HG03565 (cell line): Measurements from ENCODE around the gene TMEM86A.
"Not testable (repeated sequence)": the region's sequence is repeated elsewhere in the genome, so short reads cannot be mapped to it uniquely, and the experiment has no call there.

Experiments used
- ATAC-seq: cut with Tn5 transposase; IDR thresholded peaks from one replicate; pipeline ENCODE4 v1.9.1; 2021; ENCODE audit warnings: mild to moderate bottlenecking, moderate library complexity; ENCODE audit not compliant: unreplicated experiment

Gene TMEM86A

GRCh38 chr11:18698341-18699268 is at the start of gene TMEM86A:
TSS of gene TMEM86A (plus strand) at chr11:18698779. CDS start at chr11:18698887, 108 bp downstream.
- peak; percentile 94 for ATAC-seq

GRCh38 chr11:18650353-18650752 is 48.2 kb upstream of the TMEM86A start:
- ATAC-seq = no peak

GRCh38 chr11:18650859-18651557 is 47.6 kb upstream of the TMEM86A start:
- ATAC-seq = no peak

- no peak for ATAC-seq
Observed at GRCh38 chr11:18657673-18658072, 40.9 kb upstream of the TMEM86A start.

GRCh38 chr11:18665353-18665872 is 33.2 kb upstream of the TMEM86A start:
- not testable (repeated sequence) for ATAC-seq

- ATAC-seq = no peak
Observed at GRCh38 chr11:18668131-18668530, 30.4 kb upstream of the TMEM86A start.

- ATAC-seq = no peak
Observed at GRCh38 chr11:18669219-18669596, 29.4 kb upstream of the TMEM86A start.

GRCh38 chr11:18669711-18670110 is 28.9 kb upstream of the TMEM86A start:
- no peak for ATAC-seq

GRCh38 chr11:18671246-18671645 is 27.3 kb upstream of the TMEM86A start:
- no peak for ATAC-seq

- ATAC-seq = not testable (repeated sequence)
Observed at GRCh38 chr11:18672209-18672608, 26.4 kb upstream of the TMEM86A start.

GRCh38 chr11:18676803-18677202 is 21.8 kb upstream of the TMEM86A start:
- no peak for ATAC-seq

- ATAC-seq = no peak
Observed at GRCh38 chr11:18677560-18677959, 21.0 kb upstream of the TMEM86A start.

GRCh38 chr11:18681949-18682348 is 16.6 kb upstream of the TMEM86A start:
- ATAC-seq = not testable (repeated sequence)

GRCh38 chr11:18682466-18682865 is 16.1 kb upstream of the TMEM86A start:
- ATAC-seq = no peak

GRCh38 chr11:18684267-18684666 is 14.3 kb upstream of the TMEM86A start:
- ATAC-seq = no peak

GRCh38 chr11:18691467-18692140 is 7.0 kb upstream of the TMEM86A start:
- ATAC-seq = not testable (repeated sequence)

- ATAC-seq = no peak
Observed at GRCh38 chr11:18692941-18693760, 5.4 kb upstream of the TMEM86A start.

- ATAC-seq = no peak
Observed at GRCh38 chr11:18696638-18697225, 1.8 kb upstream of the TMEM86A start.

- ATAC-seq = no peak
Observed at GRCh38 chr11:18697576-18697975, 1.0 kb upstream of the TMEM86A start.

- ATAC-seq = no peak
Observed at GRCh38 chr11:18699269-18699596, 654 bp downstream of the TMEM86A start.
